Activated CD4-positive, alpha-beta T cell treated with anti-CD3 and anti-CD28 coated beads, Interleukin-2, amount 50 U/mL, for 1 hour (primary cell): Measurements from ENCODE around the gene CLCA1.

Experiments used
- DNase-seq: peaks from one replicate; pipeline ENCODE4 v3.0.0-alpha.2; 2020

Gene CLCA1

DNA sequence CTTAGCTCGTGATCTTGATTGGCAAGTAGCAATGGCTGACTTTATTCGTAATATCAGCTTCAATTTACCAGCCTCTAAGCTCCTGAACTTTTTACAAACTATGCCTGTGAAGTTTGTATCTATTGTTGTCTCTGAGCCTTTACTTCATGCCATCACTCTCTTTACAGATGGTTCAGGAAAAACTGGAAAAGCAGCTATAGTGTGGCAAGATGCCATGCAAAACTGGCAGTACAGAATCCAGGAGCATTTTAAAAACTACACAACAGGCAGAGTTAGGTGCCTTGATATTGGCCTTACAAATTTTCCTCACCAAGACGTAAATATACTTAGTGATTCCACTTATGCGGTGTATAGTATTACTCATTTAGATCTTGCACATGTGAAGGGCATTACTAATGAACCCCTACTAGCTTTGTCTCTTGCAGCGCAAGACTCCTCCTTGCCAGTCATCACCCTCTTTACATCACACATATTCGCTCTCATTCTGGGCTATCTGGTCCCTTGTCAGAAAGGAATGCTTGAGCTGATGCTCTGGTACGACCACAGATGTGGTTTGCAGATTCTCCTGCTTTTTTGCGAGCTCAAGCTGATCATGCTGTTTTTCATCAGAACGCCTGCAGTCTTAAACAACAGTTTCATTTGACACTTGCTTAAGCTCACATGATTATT is 36.3 kb downstream of the CLCA1 start:
- DNase-seq: no peak

GRCh38 chr1:86505564-86505902 is 36.8 kb downstream of the CLCA1 start:
- DNase-seq: no peak

DNA sequence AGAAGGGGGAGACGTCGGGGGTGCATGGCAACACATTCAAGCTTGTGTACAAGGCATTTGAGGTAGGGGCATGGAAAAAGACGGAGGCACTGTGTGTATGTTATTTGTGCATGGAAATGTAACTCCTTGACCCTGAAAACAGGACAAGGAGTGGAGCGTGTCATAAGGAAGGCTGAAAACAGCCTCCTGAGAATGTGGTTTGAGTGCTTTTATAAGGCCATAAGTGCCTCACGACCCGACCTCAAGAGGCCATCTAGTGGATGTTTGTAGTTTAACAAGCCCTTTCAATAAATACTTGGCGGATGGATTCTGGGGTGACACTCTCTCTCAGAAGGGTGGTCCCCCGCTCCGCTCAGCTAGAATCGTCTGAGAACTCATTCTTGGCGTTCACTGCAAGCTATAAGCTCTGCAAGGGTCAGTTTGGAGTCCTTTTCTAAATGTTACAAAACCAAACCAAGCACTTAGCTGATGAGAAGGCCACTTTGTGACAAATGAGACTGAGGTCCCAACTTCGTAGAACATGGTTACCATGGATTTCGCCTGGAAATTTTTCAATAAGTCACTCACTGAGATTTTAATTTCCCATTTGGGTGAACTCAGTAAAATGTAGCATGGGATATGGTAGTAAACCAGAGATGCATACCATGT is 39.3 kb downstream of the CLCA1 start:
- DNase-seq: no peak

DNA sequence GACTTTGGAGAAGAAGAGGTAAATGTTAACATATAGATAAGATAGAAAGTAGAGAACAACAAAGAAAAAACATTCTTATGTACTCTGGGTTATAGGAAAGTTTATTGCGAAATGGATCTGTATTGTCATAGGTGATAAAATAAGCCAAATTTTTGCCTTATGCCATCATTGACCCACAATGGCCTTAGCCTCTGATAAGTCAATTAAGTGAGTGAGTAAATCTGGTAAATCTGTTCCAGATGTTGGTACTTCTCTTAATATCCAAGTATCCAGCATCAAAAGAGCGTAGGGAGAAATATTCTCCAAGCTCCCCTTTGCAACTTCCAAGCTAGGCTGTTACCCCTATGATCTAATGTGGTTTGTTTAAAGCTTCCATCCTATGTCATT is 39.8 kb downstream of the CLCA1 start:
- no peak for DNase-seq

- DNase-seq: no peak
Measured at GRCh38 chr1:86515597-86515996, 46.9 kb downstream of the CLCA1 start.

GRCh38 chr1:86516335-86516734 is 47.6 kb downstream of the CLCA1 start:
- DNase-seq: no peak

DNA sequence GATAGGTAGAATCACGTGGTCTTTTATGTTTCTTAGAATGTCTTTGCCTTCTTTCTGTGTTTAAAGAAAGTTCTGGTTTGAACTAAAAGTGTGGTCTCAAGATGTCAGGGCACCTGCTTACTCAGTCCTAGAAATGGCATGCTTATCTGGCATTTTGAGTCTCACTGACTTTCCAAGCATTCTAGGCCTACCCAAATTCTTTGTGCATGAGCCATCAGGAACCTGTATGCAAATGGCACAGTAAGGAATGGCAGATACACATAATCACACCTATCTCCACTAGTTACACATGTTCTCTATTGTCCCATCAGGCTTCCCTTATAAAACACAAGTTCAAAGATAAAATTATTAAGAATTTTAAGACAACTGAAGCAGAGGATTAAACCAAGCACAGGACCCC is 48.6 kb downstream of the CLCA1 start:
- DNase-seq: no peak

DNA sequence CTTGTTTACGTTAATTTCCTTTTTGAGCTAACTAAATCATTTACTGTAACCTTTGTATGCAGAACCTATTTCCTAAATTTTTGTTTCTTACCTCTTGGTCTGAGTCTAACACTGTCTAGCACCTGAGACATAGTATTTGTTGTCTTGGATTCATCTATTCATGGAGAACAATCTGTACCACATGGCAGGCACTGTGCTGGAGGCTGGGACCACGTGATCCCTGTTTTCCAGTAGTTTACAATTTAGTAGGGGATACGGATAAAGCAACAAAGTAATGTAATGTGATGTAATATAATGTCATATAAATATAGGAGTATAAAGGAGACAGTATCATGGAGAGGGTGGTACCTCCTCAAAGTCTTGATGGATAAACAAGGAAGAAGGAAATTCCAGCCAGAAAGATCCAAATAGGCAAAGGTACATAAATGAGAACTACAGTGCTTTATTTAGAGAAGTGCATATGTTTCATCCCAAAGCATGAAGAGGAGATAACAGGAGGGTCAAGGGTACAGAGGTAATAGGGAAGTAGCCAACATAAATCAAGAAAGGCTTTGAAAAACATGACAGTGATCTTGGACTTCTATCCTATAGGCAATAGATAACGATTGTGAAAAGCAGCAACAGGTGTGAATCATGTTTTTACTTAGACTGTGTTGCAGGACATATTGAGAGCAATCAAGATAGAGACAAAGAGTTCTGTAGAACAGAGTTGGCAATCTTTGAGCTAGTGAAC is 52.2 kb downstream of the CLCA1 start:
- no peak for DNase-seq

DNA sequence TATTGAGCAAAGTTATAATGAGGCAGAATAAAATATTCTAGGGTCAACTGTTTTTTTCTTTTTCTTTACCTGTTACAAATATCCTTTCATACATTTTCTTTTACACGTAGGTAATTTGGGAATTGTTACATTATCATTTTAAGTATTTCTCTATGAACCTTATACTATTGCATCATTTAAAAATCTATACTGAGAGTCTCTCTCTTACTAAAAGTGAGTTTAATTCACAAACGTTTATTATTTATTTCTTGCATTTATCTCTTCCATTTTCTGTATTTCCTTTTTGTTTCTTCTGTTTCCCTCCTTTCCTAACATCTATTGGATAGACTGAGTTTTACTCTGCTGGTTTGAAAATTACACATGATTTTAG is 52.8 kb downstream of the CLCA1 start:
- no peak for DNase-seq

DNA sequence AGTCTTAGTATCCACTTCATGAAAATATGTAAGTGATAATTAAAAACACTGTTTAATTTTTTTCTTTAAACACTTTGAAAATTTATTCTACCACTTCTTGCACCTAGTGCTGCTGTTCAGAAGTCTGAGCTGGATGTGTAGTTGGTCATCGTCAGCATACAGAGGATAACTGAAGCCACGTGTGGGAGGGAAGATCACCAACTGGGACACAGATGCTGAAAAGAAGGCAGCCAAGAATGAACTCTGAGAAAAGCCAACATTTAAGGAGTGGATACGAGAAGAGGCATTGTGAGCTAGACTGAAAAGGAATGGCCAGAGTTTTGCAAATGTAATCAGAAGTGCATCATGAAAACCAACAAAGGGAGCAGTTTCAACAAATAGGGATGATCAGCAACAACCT is 53.5 kb downstream of the CLCA1 start:
- DNase-seq: no peak

DNA sequence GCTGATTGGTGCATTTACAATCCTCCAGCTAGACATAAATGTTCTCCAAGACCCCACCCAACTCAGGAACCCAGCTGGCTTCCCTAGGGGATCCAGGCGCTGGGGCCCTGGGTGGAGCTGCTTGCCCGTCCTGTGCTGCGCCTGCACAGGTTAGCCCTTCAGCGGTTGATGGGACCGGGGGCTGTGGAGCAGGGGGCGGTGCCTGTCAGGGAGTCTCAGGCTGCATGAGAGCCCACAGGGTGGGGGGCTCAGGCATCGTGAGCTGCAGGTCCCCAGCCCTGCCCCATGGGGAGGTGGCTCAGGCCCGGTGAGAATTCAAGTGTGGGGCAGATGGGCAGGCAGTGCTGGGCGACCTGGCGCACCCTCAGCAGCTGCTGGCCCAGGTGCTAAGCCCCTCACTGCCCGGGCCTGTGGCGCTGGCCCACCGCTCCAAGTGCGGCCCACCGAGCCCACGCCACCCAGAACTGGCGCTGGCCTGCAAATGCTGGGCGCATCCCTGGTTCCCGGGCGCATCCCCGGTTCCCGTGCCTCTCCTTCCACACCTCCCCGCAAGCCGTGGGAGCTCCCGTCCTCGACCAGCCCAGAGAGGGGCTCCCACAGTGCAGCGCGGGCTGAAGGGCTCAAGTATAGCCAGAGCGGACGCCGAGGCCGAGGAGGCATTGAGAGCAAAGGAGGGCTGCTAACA is 55.1 kb downstream of the CLCA1 start:
- no peak for DNase-seq

DNA sequence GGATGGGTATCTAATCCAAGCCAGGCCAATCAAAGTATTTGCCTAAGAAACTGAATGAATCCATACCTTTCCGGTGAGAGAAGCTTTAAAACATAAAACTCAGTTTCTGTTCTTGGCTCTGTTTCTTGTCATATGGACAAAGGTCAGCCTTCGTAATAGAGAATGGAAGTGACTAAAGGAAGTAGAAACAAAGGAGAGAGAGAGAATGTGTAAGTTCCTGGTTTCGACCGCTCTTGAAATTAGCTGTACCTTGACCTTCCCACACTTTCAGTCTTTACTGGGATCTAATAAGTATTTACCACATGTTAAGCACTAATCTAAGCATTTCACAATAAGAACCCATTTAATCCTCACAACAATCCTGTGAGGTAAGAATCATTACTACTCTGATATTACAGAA is 58.6 kb downstream of the CLCA1 start:
- DNase-seq: no peak

GRCh38 chr1:86530211-86530845 is 61.6 kb downstream of the CLCA1 start:
- DNase-seq: no peak

DNA sequence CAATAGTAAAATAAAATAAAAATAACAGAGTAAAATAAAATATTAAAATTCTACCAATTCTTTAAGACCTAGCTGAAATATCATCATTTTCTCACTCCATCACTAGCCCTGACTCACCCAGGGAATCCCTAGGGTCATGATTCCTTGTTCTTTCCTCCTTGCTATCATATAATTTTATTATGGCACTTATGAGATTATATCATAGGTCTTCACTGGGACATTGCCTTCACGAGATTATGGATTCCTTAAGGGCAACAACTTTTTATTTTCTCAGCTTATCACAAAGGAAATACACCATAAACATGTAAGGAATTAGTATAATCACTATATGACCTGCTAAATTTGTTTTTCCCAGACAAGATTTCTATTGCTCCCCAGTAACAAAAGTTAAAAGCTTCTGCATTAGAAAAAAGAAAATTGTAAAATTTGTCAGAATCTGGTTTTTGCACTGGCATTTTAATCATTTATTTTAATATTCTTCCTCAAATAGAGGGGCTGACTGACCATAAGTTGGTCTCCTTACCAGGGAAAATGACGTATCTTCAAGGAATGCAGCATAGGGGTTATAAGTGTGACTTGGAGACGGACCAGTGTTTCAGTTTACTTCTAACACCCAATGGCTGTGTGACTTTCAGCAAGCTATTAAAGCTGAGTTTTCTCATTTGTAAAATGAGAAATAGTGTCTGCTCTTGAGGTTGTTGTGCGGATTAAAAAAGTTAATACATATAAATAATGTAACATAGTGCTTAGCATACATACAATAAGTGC is 69.4 kb downstream of the CLCA1 start:
- no peak for DNase-seq

GRCh38 chr1:86538775-86539174 is 70.0 kb downstream of the CLCA1 start:
- no peak for DNase-seq

- no peak for DNase-seq
Measured at GRCh38 chr1:86541859-86542258, 73.1 kb downstream of the CLCA1 start.

GRCh38 chr1:86542631-86543030 is 73.9 kb downstream of the CLCA1 start:
- DNase-seq: no peak

DNA sequence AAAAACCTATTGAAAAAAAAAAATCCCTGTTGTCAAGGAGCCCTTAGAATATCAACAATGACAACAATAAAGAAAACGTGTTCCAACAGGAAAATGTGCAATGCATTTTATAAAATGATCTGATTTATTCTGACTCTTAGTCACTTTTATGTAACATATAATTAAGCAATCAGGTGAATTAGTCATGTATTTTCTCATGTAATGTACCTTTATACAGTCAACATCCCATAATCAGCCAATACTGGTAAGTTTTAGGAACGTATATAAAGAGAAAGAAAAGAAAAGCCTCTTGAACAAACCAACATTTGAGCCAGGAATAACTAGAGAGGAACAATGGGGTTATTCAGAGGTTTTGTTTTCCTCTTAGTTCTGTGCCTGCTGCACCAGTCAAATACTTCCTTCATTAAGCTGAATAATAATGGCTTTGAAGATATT is 78.1 kb downstream of the CLCA1 start, which contains the start of gene CLCA4:
CLCA4 (plus strand) TSS at position 292 of the 435 bp plus-strand sequence; CDS start at position 334, 42 bp downstream.
- no peak for DNase-seq

DNA sequence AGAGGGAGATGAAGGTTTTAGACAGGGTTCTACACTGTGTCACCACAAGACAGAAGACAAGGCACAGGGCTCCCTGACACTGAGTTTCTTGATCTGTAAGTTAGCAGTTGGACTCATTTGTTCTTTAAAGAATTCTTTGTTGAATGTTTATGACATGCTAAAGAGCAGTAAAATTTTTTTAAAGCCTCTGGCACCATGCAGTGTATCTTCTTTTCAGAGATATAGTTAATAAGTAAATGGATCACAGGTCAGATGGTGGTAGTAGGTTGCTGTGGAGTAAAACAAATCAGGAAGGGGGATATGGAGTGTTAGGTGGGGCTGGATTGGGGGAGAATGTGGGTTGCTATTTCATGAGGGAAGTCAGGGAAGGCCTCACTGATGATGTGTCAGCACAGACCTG is 80.1 kb downstream of the CLCA1 start:
- no peak for DNase-seq
